ENCODE data around the gene SH3BP2.
A peak's percentile ranks its signal among the peaks of the same experiment; 100 is the strongest.

The SH3BP2 gene

DNA sequence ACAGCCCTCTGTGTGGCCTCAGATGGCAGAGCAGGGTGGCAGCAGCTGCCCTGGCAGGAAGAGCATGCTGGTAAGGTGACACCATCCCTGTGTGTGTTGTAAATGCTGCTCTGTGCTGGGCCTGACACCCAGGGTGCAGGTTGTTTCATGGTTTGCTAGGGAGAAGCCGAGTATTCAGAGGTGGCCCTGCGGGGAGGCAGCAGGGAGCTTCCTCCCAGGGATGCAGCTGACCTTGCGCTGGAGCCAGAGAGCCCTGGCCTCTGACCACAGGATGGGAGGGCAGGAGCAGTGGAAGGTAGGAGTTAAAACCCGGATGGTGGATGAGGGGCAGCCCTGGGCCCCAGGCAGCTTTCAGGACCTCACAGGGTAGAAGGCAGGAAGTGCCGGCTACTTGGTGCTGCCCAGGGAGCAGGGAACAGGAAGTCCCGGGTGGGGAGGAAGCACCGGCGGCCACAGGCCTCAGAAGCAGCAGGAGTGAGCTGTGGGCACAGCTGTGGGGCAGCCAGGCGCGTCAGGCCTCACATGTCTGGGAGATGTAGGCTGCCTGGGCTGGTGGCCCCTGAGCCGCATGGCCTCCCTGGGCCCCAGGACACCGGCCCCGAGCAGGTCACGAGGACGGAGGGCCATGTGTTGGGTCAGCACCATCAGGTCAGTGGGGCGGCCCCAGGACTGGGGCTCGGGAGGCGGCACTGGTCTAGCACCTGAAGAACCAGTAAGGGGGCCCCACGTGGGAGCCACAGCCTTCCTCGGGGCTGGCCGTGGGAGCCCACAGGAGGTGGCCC, 19.1 kb downstream of the SH3BP2 start:
- peak; percentile 78 for DNase-seq (ENCODE audit: insufficient read length)
- FAIRE-seq, result peak; percentile 97
- TF ChIP-seq TAF1 (IDR thresholded peaks at IDR 0.05; ENCODE audit: borderline replicate concordance, low read depth, low read length) (0 out of 2 replicates have a peak, but pooled peaks have one; percentile 18), POLR2AphosphoS5 (IDR thresholded peaks at IDR 0.05; ENCODE audit: low read depth, low read length) (peak; percentile 57), POLR2A (IDR thresholded peaks at IDR 0.05; ENCODE audit: low read depth, low read length) (peak; percentile 79)

DNA sequence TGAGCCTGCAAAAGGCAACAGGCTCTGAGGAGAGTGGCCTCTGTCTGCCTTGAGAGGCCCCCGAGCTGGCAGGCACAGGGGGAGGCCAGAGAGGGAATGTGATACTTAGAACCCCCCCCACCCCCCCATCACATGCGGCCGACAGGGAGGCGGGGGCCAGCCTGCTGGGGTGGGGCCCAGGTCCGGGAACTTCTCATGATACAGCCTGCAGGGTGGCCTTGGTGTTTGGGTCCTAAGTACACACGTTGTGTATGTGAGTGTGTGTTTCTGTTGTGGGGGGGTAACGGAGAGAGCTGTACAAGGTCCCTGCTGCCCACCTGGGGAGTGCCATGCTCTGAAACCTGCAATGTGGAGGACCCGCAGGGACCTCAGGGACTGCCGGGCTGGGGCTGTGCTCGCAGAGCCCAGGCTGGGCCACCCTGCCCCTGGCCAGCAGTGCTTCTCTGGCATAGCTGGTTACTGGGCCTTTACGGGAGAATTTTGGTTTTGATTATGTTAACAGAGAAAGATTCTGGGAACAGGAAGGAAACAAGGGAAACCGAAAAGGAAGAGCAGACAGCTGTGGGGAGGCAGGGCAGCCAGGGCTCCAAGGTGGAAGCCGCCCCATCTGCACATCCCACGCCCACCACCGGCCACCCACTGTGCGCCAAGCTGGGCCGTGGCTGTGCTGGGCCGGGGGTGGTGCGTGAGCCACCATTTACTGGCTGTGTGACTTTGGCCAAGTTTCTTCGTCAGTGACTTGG, 19.9 kb downstream of the SH3BP2 start:
- peak; percentile 46 for FAIRE-seq
- TF ChIP-seq POLR2A (IDR thresholded peaks at IDR 0.05; ENCODE audit: low read depth, low read length) (no peak), TAF1 (IDR thresholded peaks at IDR 0.05; ENCODE audit: borderline replicate concordance, low read depth, low read length) (no peak), POLR2AphosphoS5 (IDR thresholded peaks at IDR 0.05; ENCODE audit: low read depth, low read length) (no peak; the same call in none of the 2 replicates)

DNA sequence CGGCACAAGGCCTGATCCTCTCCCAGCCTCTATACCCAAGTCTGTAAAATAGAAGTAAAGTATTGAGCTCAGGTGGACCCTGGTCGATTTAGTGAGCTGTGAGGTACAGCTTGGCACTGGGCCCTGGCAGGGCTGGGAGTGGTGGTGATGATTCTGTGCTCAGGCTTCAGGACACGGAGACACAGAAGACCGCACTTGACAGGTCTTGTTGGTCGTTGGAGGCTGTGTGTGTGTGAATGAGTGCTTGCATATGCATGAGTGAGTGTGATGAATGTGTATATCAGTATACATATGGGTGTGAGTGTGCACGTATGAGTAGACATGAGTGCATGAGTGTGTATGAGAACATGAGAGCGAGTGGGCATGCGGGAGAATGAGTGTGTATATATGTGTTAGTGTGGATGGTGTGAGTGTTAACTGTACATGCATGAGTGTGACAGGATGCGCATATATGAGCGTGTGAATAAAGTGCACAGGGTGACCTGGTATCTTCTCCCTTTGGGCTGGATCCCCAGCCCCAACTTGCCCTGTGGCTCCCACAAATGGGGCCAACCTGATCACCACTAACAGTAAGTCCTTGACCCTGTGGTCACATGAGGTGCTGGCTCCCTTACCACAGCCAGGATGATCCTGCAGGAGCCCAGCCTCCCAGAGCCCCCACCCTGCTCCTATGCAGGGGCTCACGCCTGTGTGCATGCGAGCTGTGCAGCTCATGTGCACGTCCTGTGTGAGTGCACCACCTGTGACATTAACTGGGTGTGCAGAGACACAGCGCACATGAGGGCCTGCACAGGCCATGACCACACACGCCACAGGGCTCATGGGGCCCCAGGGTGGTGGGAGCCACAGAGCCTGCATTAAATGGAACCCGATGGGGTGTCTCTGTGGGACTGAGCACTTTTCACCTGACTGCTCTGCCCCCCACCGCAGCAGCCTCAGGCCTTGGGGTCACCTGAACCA, 20.8 kb downstream of the SH3BP2 start:
- no peak for DNase-seq (ENCODE audit: insufficient read length)
- FAIRE-seq, result peak; percentile 89
- TF ChIP-seq POLR2A (IDR thresholded peaks at IDR 0.05; ENCODE audit: low read depth, low read length) (no peak), POLR2AphosphoS5 (IDR thresholded peaks at IDR 0.05; ENCODE audit: low read depth, low read length) (no peak), TAF1 (IDR thresholded peaks at IDR 0.05; ENCODE audit: borderline replicate concordance, low read depth, low read length) (no peak)

More for the DNA sequence above, 19.9 kb downstream of the SH3BP2 start:
- no peak for DNase-seq (ENCODE audit: insufficient read length)

DNA sequence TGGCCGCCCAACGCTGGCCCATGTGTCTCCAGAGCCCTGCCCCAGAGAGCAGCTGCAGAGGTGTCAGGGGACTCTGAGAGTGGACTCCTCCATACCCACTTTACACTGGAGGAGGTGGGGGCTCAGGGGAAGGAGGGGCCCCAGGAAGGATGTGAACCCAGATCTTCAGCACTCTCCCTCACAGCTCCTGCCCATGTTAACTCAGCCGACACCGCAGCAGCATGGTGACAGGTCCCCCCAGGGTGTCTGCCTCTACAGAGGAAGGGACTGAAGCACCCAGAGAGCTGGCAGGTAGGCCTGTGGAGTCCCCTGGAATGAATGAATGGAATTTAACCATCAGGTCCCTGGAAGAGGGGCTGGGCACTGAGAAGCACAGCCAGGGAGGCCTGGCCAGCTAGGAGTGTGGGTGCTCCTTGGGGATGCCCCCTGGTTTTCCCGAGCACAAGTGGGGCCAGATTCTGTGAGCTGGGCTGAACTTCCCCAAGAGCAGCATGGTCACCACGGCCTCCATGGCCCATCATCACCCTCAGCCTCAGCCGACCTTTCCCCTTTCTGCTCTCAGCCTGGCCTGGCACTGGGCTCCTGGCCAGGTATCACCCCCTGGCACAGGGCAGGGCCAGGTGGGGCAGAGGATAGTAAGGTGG, 21.9 kb downstream of the SH3BP2 start:
- TF ChIP-seq POLR2AphosphoS5 (IDR thresholded peaks at IDR 0.05; ENCODE audit: low read depth, low read length), result no peak
- TF ChIP-seq POLR2A (IDR thresholded peaks at IDR 0.05; ENCODE audit: low read depth, low read length), result no peak
- no peak for TF ChIP-seq TAF1 (IDR thresholded peaks at IDR 0.05; ENCODE audit: borderline replicate concordance, low read depth, low read length)
- DNase-seq (ENCODE audit: insufficient read length), result no peak
- FAIRE-seq, result no peak

DNA sequence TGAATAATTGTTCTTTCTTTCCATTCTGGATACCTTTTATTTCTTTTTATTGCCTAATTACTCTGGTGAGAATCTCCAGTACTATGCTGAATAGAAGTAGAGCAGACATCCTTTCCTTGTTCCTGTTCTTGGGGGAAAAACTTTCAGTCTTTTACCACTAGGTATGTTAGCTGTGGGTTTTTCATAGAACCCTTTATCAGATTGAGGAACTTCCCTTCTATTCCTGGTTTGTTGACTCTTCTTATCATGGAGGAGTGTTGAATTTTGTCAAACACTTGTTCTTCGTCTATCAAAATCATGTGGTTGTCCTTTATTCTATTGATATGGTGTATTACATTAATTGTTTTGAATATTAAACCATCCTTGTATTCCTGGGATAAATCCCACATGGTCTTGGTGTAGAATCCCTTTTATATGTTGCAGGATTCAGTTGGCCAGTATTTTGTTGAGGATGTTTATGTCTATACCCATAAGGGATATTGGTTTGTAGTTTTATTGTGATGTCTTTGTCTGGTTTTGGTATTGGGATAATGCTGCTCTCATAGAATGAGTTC, 23.6 kb downstream of the SH3BP2 start:
- DNase-seq (ENCODE audit: insufficient read length), result no peak
- TF ChIP-seq TAF1 (IDR thresholded peaks at IDR 0.05; ENCODE audit: borderline replicate concordance, low read depth, low read length) (no peak), POLR2AphosphoS5 (IDR thresholded peaks at IDR 0.05; ENCODE audit: low read depth, low read length) (no peak), POLR2A (IDR thresholded peaks at IDR 0.05; ENCODE audit: low read depth, low read length) (no peak)
- FAIRE-seq, result no peak

DNA sequence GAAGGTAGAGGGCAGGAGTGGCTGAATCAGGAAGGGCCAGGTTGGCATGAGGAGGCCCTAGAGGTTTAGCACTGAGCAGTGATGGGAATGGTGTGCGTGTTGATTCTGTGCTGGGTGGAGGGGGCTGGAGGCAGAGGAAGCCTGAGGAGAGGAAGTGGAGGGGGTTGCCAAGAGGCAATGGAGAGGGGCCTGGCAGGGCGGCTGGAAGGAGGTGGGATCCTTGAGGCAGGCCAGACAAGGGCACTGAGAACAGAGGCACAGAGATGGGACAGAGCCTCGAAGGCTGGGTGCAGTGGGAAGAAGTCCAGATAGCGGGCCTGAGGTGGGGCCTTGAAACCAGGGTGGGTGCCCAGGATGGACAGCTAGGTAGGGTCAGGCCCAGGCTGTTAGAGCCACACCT, 24.3 kb downstream of the SH3BP2 start:
- DNase-seq (ENCODE audit: insufficient read length) (no peak), FAIRE-seq (no peak)
- no peak for TF ChIP-seq TAF1 (IDR thresholded peaks at IDR 0.05; ENCODE audit: borderline replicate concordance, low read depth, low read length)
- no peak for TF ChIP-seq POLR2A (IDR thresholded peaks at IDR 0.05; ENCODE audit: low read depth, low read length)
- TF ChIP-seq POLR2AphosphoS5 (IDR thresholded peaks at IDR 0.05; ENCODE audit: low read depth, low read length), result no peak

DNA sequence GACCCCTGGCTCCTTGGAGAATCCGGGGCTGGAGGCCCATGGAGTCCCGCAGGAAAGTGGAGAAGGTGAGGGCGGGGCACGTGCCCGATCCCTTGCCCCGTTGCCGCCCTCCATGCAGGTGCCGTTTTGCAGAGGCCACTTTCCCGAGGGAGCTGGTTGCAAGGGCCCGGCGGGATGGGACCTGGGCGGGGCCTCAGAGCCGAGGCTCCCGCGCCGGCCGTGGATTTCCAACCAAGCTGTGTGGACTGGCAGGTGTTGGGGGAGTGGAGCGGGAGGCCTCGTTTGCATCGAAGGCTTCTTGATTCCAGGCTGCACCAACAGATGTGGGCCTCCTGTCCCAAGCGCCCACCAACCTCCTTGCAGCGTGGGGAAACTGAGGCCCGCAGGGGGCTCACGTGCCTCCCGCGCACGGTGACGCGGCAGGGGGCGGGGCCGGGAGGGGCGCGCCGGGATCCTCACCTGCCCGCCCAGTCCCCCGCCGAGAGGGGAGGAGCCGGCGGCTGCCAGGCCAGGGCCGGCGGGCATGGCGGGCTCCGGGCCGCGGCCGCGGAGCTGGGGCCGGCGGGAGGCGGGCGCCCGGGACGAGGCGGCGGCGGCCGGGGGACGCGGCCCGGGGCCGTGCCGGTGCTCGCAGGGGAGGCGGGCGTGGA, 24.9 kb downstream of the SH3BP2 start:
- FAIRE-seq, result peak; percentile 33
- TF ChIP-seq POLR2A (IDR thresholded peaks at IDR 0.05; ENCODE audit: low read depth, low read length) (no peak), POLR2AphosphoS5 (IDR thresholded peaks at IDR 0.05; ENCODE audit: low read depth, low read length) (no peak), TAF1 (IDR thresholded peaks at IDR 0.05; ENCODE audit: borderline replicate concordance, low read depth, low read length) (no peak)
- DNase-seq (ENCODE audit: insufficient read length), result peak; percentile 81

DNA sequence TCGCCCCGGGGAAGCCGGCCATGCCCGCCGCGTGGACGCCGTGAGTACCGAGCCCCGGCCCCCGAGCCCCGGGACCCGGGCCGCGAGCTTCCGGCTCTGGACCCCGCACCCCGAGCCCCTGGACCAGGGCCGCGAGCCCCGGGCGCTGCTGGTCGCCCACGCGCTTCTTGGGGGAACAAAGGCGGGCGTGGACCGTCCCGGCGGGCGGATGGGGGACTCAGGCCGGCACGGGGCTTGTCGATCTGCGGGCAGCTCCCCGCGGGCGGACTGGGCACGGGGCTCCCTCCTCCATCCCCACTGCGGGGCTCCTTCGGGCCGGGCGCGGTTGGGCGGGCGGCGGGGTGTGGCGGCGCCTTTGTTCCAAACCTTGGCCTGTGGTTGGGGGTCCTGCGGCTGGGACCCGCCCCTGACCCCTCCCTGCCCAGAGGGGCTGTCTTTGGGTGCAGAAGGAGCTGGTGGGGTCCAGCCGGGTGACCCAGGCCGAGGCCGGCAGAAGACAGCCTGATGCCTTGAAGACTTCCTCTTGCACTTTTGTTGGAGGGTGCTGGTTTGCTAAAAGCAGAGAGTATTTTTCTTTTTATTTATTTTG, 25.6 kb downstream of the SH3BP2 start:
- TF ChIP-seq TAF1 (IDR thresholded peaks at IDR 0.05; ENCODE audit: borderline replicate concordance, low read depth, low read length) (no peak), POLR2AphosphoS5 (IDR thresholded peaks at IDR 0.05; ENCODE audit: low read depth, low read length) (no peak), POLR2A (IDR thresholded peaks at IDR 0.05; ENCODE audit: low read depth, low read length) (no peak)
- DNase-seq (ENCODE audit: insufficient read length), result no peak
- peak; percentile 9 for FAIRE-seq

DNA sequence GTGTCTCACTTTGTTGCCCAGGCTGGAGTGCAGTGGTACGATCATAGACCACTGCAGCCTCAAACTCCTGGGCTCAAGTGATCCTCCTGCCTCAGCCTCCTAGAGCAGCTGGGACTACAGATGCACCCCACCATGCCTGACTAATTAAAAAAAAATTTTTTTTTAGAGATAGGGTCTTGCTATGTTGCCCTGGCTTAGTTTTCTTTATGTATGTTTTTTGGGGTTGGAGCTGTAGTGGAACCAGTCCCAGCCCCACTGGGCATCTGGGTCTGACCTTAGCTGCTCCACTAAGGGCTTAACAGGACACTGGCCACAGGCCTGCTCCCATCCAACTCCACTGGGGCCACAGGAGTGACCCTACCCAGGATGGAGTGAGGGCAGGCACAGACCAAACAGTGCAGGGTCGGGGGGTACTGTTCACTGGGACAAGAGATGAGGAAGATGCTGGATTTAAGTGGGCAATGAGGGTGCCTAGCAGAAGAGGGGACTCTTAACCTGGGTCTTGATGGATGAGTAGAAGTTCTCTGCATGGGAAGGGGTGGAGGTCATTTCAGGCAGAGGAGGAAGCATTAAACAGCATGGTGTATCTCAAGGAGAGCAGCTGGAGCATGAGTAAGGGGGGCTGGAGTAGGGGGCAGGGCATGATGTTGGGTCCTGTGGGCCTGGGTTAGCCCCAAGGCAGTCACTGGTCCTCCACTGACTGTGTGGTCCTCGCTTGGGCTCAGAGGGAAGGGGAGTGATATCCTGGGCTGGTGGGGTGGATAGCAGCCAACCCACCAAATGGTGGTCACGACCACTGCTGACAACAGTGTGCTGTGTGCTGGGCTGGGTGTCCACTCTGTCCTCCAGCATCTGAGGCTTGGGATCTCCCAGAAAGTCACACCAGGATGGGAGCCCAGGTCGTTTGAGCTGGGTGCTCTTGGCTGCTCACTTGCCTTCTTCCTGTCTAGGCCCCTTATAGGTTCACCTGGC, 26.6 kb downstream of the SH3BP2 start:
- DNase-seq (ENCODE audit: insufficient read length) (no peak), FAIRE-seq (no peak)
- TF ChIP-seq POLR2AphosphoS5 (IDR thresholded peaks at IDR 0.05; ENCODE audit: low read depth, low read length) (no peak), POLR2A (IDR thresholded peaks at IDR 0.05; ENCODE audit: low read depth, low read length) (no peak), TAF1 (IDR thresholded peaks at IDR 0.05; ENCODE audit: borderline replicate concordance, low read depth, low read length) (no peak)
